ENCODE results near the gene CCDC88C.

CCDC88C gene

GRCh38 chr14:91326514-91327249, 90.9 kb downstream of the CCDC88C start:
- DNase-seq: no peak

- no peak for DNase-seq
Measured at GRCh38 chr14:91324606-91325575, 92.7 kb downstream of the CCDC88C start.

- DNase-seq: peak; percentile 40
Measured at GRCh38 chr14:91323671-91324605, 93.7 kb downstream of the CCDC88C start.

- no peak for DNase-seq
Measured at GRCh38 chr14:91323031-91323430, 94.6 kb downstream of the CCDC88C start.

- no peak for DNase-seq
Measured at GRCh38 chr14:91322623-91323022, 95.0 kb downstream of the CCDC88C start.

GRCh38 chr14:91321131-91321530, 96.5 kb downstream of the CCDC88C start:
- no peak for DNase-seq

GRCh38 chr14:91320266-91320665, 97.4 kb downstream of the CCDC88C start:
- no peak for DNase-seq

GRCh38 chr14:91318911-91319310, 98.7 kb downstream of the CCDC88C start:
- no peak for DNase-seq

GRCh38 chr14:91317381-91318308, 100.0 kb downstream of the CCDC88C start:
- no peak for DNase-seq

GRCh38 chr14:91316761-91317160, 100.9 kb downstream of the CCDC88C start:
- DNase-seq: no peak

GRCh38 chr14:91315844-91316267, 101.8 kb downstream of the CCDC88C start:
- DNase-seq: no peak

- DNase-seq: no peak
Measured at GRCh38 chr14:91313852-91314251, 103.8 kb downstream of the CCDC88C start.

- DNase-seq: no peak
Measured at GRCh38 chr14:91313154-91313850, 104.3 kb downstream of the CCDC88C start.

- no peak for DNase-seq
Measured at GRCh38 chr14:91311284-91311662, 106.3 kb downstream of the CCDC88C start.

- no peak for DNase-seq
Measured at GRCh38 chr14:91310606-91311283, 106.9 kb downstream of the CCDC88C start.

GRCh38 chr14:91309756-91310280, 107.8 kb downstream of the CCDC88C start:
- DNase-seq: no peak

GRCh38 chr14:91308337-91308736, 109.3 kb downstream of the CCDC88C start:
- no peak for DNase-seq

GRCh38 chr14:91307652-91308051, 110.0 kb downstream of the CCDC88C start:
- no peak for DNase-seq

- no peak for DNase-seq
Measured at GRCh38 chr14:91307046-91307445, 110.6 kb downstream of the CCDC88C start.

- no peak for DNase-seq
Measured at GRCh38 chr14:91306547-91306946, 111.1 kb downstream of the CCDC88C start.
